ENCODE measurements around the gene KIAA1217. TPM values are rescaled to one million over a fixed set of nuclear protein-coding genes. Genes with fewer than 3 reads are reported as not detected.

KIAA1217 gene
- total and polyA plus RNA-seq, 9 of the 15 experiments (the other 6 are each of a cell fraction or from before 2014, with no cell fraction given) = 0.04 TPM; not detected in 8

DNA sequence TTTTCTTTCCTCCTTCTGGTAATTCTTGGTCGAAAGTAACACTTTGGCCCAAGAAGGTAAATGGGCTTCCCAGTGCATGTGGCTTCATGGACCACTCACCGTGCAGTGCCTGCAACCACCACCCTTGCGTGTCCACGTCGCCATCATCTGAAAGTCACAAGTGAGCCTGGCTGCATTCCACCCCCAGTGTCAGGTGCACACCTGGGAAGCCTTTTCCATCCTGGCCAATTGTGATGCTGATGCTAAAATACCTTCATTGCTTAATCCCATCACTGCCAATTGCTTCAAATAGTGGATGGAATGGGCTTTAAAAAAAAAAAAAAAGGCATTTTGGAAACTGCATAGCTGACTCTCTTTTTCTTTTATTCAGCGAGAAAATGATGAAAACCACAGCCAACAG, 285.8 kb downstream of the KIAA1217 start:
- Histone ChIP-seq H3K9me3 (replicated peaks; ENCODE audit: control insufficient read depth, insufficient read depth, low read depth, low read length) (no peaks in the 10 kb centered on the region), H3K9me1 (ENCODE audit: control insufficient read depth, insufficient read depth, low read length) (no peaks in the 10 kb centered on the region), H3K36me3 (ENCODE audit: control insufficient read depth, insufficient read depth, low read length) (no peaks in the 10 kb centered on the region), H3K4me1 (replicated peaks in 1 of 2; ENCODE audit: control insufficient read depth in 2 of 2, insufficient read depth in 2 of 2, low read length in 2 of 2) (no peaks in the 10 kb centered on the region), H2AFZ (ENCODE audit: low read depth, low read length) (no peak overlapping the region), H3K4me3 (no peak overlapping the region), H4K20me1 (replicated peaks; ENCODE audit: control insufficient read depth, insufficient read depth, low read length) (no peaks in the 10 kb centered on the region), H3K27ac (ENCODE audit: extremely low read depth, low read depth, low read length) (no peak overlapping the region), H3K9ac (ENCODE audit: insufficient read depth in 1 of 2, low read depth in 2 of 2, low read length in 2 of 2) (no peak overlapping the region), H3K4me2 (ENCODE audit: insufficient read depth, low read length) (no peak overlapping the region), H3K79me2 (ENCODE audit: control insufficient read depth, insufficient read depth, low read length) (no peaks in the 10 kb centered on the region), H3K27me3 (ENCODE audit: control insufficient read depth in 2 of 2, insufficient read depth in 2 of 2, low read length in 2 of 2) (peaks cover 24 to 35% of the 10 kb centered on the region in 2 experiments)
- CTCF ChIA-PET (ENCODE audit: low intra/inter-chr PET ratio) = no interaction called here
- WGBS (ENCODE audit: insufficient coverage, low coverage, missing lambda C conversion rate) = 2% methylated on average over 6 of the region's 6 CpGs
- no peak for FAIRE-seq
- intact Hi-C loops (cut with micrococcal nuclease) = no loop called here
- ATAC-seq = no peak
- DNase-seq (ENCODE audit: extremely low read depth in 1 of 4, low spot score in 3 of 4) = no peak
- TF ChIP-seq ELK1 (CRISPR knock-in tag; IDR thresholded peaks at IDR 0.05) (no peak), NFRKB (IDR thresholded peaks at IDR 0.05; ENCODE audit: low read depth) (no peak), MED1 (CRISPR knock-in tag; IDR thresholded peaks at IDR 0.05; ENCODE audit: borderline replicate concordance) (no peak), BRD9 (IDR thresholded peaks at IDR 0.05; ENCODE audit: low read depth, partially characterized antibody) (no peak), ZNF41 (CRISPR knock-in tag; conservative IDR thresholded peaks at IDR 0.05) (no peak), CBX8 (IDR thresholded peaks at IDR 0.05; ENCODE audit: borderline replicate concordance, extremely low read depth, low read depth, low read length, poor library complexity, severe bottlenecking) (no peak)
- TF ChIP-seq, protein P1, sequence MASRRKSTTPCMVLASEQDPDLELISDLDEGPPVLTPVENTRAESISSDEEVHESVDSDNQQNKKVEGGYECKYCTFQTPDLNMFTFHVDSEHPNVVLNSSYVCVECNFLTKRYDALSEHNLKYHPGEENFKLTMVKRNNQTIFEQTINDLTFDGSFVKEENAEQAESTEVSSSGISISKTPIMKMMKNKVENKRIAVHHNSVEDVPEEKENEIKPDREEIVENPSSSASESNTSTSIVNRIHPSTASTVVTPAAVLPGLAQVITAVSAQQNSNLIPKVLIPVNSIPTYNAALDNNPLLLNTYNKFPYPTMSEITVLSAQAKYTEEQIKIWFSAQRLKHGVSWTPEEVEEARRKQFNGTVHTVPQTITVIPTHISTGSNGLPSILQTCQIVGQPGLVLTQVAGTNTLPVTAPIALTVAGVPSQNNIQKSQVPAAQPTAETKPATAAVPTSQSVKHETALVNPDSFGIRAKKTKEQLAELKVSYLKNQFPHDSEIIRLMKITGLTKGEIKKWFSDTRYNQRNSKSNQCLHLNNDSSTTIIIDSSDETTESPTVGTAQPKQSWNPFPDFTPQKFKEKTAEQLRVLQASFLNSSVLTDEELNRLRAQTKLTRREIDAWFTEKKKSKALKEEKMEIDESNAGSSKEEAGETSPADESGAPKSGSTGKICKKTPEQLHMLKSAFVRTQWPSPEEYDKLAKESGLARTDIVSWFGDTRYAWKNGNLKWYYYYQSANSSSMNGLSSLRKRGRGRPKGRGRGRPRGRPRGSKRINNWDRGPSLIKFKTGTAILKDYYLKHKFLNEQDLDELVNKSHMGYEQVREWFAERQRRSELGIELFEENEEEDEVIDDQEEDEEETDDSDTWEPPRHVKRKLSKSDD (conservative IDR thresholded peaks at IDR 0.05; ENCODE audit: low read length) = no peak
- TF ChIP-seq, protein P2, sequence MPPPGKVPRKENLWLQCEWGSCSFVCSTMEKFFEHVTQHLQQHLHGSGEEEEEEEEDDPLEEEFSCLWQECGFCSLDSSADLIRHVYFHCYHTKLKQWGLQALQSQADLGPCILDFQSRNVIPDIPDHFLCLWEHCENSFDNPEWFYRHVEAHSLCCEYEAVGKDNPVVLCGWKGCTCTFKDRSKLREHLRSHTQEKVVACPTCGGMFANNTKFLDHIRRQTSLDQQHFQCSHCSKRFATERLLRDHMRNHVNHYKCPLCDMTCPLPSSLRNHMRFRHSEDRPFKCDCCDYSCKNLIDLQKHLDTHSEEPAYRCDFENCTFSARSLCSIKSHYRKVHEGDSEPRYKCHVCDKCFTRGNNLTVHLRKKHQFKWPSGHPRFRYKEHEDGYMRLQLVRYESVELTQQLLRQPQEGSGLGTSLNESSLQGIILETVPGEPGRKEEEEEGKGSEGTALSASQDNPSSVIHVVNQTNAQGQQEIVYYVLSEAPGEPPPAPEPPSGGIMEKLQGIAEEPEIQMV (tag; conservative IDR thresholded peaks at IDR 0.05; ENCODE audit: low read depth) = no peak
- in situ Hi-C loops (cut with MboI) = no loop called here
- BruUV-seq (replicated peaks) = no TSS peak
- POLR2A ChIA-PET = no interaction called here
